Liver (tissue), 9 donors: ENCODE data around the gene POPDC3. TPM values are rescaled to one million over a fixed set of nuclear protein-coding genes. Genes with fewer than 3 reads are reported as not detected.

Source experiments
- DNase-seq: peaks from one replicate; pipeline ENCODE4 v3.0.0-alpha.2; 2017; ENCODE audit warnings: low spot score
- H3K27ac ChIP-seq, 2 donors: one replicate each; pipeline ENCODE4 v1.7.0; 2013; ENCODE audit warnings: inconsistent platforms in 2 of 2, low read length in 2 of 2, control low read depth in 1 of 2, low read depth in 1 of 2, mild to moderate bottlenecking in 1 of 2
- H3K27me3 ChIP-seq, 4 donors: one replicate each; pipeline versions ENCODE4 v1.6.1 to v1.7.0; 2013; ENCODE audit warnings: low read length in 3 of 4, inconsistent platforms in 1 of 4, mild to moderate bottlenecking in 1 of 4, moderate library complexity in 1 of 4; ENCODE audit not compliant: control insufficient read depth in 4 of 4, insufficient read depth in 4 of 4
- H3K36me3 ChIP-seq, 4 donors: one replicate each; pipeline versions ENCODE4 v1.6.1 to v1.7.0; 2013; ENCODE audit warnings: low read length in 3 of 4, mild to moderate bottlenecking in 3 of 4, low read depth in 1 of 4, moderate library complexity in 1 of 4; ENCODE audit not compliant: control insufficient read depth in 4 of 4, insufficient read depth in 3 of 4
- H3K4me1 ChIP-seq, 4 donors: one replicate each; pipeline versions ENCODE4 v1.6.1 to v1.7.0; 2013; ENCODE audit warnings: low read length in 3 of 4, mild to moderate bottlenecking in 3 of 4, moderate library complexity in 1 of 4; ENCODE audit not compliant: control insufficient read depth in 4 of 4, insufficient read depth in 4 of 4
- H3K4me3 ChIP-seq, 3 donors: one replicate each; pipeline versions ENCODE4 v1.6.1 to v1.7.0; 2013; ENCODE audit warnings: low read length in 3 of 3, control low read depth in 1 of 3, low read depth in 1 of 3, mild to moderate bottlenecking in 1 of 3
- H3K9ac ChIP-seq, 2 donors: one replicate each; pipeline ENCODE4 v1.7.0; 2013; ENCODE audit warnings: low read length in 2 of 2, mild to moderate bottlenecking in 2 of 2, moderate library complexity in 2 of 2, control low read depth in 1 of 2, low read depth in 1 of 2
- H3K9me3 ChIP-seq, 4 donors: one replicate each; pipeline versions ENCODE4 v1.6.1 to v1.7.0; 2013; ENCODE audit warnings: low read length in 3 of 4; ENCODE audit not compliant: control insufficient read depth in 4 of 4
- CTCF ChIP-seq: fragments of 150-350 bp; IDR thresholded peaks from 2 replicates; pipeline ENCODE4 v1.5.1; 2017; ENCODE audit warnings: improper control_type of control experiment, low read depth, low read length; ENCODE audit not compliant: missing input control
- EGR1 ChIP-seq, 2 donors: IDR thresholded peaks; 2 replicates each; pipeline ENCODE4 v1.6.1; 2016 to 2018; ENCODE audit warnings: antibody characterized with exemption in 2 of 2, low read depth in 2 of 2
- FOXA1 ChIP-seq: IDR thresholded peaks from 2 replicates; pipeline ENCODE4 v1.6.1; 2016; ENCODE audit warnings: antibody characterized with exemption
- FOXA2 ChIP-seq: IDR thresholded peaks from 2 replicates; pipeline ENCODE4 v1.6.1; 2016; ENCODE audit warnings: antibody characterized with exemption
- GABPA ChIP-seq, 2 donors: IDR thresholded peaks in 1 of 2; conservative IDR thresholded peaks in 1 of 2; 2 replicates each; pipeline ENCODE4 v1.6.1; 2016; ENCODE audit warnings: antibody characterized with exemption in 2 of 2, mild to moderate bottlenecking in 1 of 2, moderate library complexity in 1 of 2
- HNF4A ChIP-seq, 2 donors: conservative IDR thresholded peaks; 2 replicates each; pipeline ENCODE4 v1.6.1; 2016; ENCODE audit warnings: antibody characterized with exemption in 2 of 2, mild to moderate bottlenecking in 2 of 2
- HNF4G ChIP-seq: IDR thresholded peaks from 2 replicates; pipeline ENCODE4 v1.6.1; 2016; ENCODE audit warnings: antibody characterized with exemption
- JUND ChIP-seq, 2 donors: IDR thresholded peaks; 2 replicates each; pipeline ENCODE4 v1.6.1; 2016; ENCODE audit warnings: antibody characterized with exemption in 2 of 2
- MAX ChIP-seq: IDR thresholded peaks from 2 replicates; pipeline ENCODE4 v1.6.1; 2016; ENCODE audit warnings: antibody characterized with exemption
- NR2F2 ChIP-seq: IDR thresholded peaks from 2 replicates; pipeline ENCODE4 v1.6.1; 2016; ENCODE audit warnings: antibody characterized with exemption
- RAD21 ChIP-seq, 2 donors: IDR thresholded peaks; 2 replicates each; pipeline ENCODE4 v1.6.1; 2016; ENCODE audit warnings: antibody characterized with exemption in 2 of 2, mild to moderate bottlenecking in 2 of 2
- RXRA ChIP-seq, 2 donors: IDR thresholded peaks; 2 replicates each; pipeline ENCODE4 v1.6.1; 2017 to 2018; ENCODE audit warnings: antibody characterized with exemption in 2 of 2, mild to moderate bottlenecking in 1 of 2
- SP1 ChIP-seq: IDR thresholded peaks from 2 replicates; pipeline ENCODE4 v1.6.1; 2018; ENCODE audit warnings: antibody characterized with exemption, mild to moderate bottlenecking
- TAF1 ChIP-seq: conservative IDR thresholded peaks from 2 replicates; pipeline ENCODE4 v1.6.1; 2016; ENCODE audit warnings: antibody characterized with exemption, mild to moderate bottlenecking
- YY1 ChIP-seq: IDR thresholded peaks from 2 replicates; pipeline ENCODE4 v1.6.1; 2016; ENCODE audit warnings: antibody characterized with exemption, mild to moderate bottlenecking
- WGBS: extraction: QIAGEN DNeasy Blood & Tissue Kit; methylation state at CpG from one replicate; pipeline ENCODE4 v1.1.7; 2013; 5-methylcytosine and 5-hydroxymethylcytosine counted together
- polyA plus RNA-seq, 2 donors: library from polyadenylated mRNA; stranded (reverse) in 1 of 2; unstranded in 1 of 2; fragments of 200-250 nt in 1 of 2; fragments of >200 nt in 1 of 2; fragmentation: Nextera tagmentation in 1 of 2; extraction: Ambion mirVana in 1 of 2; gene quantifications; one replicate each; pipeline versions ENCODE4 v1.2.1 to v1.2.3, GENCODE V29; 2013 to 2015
- total RNA-seq, 2 donors: library from RNA; depleted of rRNA; stranded (reverse); fragments of >200 nt; gene quantifications; one replicate each; pipeline ENCODE4 v1.2.3, GENCODE V29; 2014
- TF ChIP-seq, protein P1 (sequence below): IDR thresholded peaks from 2 replicates; pipeline ENCODE4 v1.6.1; 2016; ENCODE audit warnings: antibody characterized with exemption
- TF ChIP-seq, protein P2 (sequence below): IDR thresholded peaks from 2 replicates; pipeline ENCODE4 v1.6.1; 2016; ENCODE audit warnings: antibody characterized with exemption
- donor health status: healthy.
- donor health status: healthy.
- donor health status: healthy.
- donor health status: healthy.
- donor health status: healthy.

POPDC3 gene
- total and polyA plus RNA-seq, 4 donors: not detected

DNA sequence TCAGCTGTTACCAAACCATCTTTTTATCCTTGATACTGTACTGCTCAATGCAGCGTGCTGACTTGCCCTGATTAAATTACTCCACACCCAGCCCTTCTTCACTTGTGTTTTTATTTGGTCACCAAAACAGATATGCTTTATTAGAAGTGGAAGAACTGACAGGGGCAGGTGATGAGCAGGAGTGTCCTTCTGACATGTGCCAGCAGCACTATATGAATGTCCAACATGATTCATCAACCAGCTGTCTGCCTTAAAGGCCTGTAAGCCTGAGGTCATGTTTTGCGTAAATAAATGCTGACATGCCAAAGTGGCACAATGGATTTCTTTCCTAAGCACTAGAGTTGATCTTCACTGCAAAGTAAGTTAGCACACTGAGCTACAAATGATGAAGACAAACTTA, 15.4 kb downstream of the POPDC3 start:
- no peak for TF ChIP-seq JUND (IDR thresholded peaks at IDR 0.05)
- no peak for TF ChIP-seq SP1
- TF ChIP-seq NR2F2: no peak
- no peak for TF ChIP-seq HNF4A (conservative IDR thresholded peaks at IDR 0.05)
- TF ChIP-seq YY1: no peak
- TF ChIP-seq, protein P1, sequence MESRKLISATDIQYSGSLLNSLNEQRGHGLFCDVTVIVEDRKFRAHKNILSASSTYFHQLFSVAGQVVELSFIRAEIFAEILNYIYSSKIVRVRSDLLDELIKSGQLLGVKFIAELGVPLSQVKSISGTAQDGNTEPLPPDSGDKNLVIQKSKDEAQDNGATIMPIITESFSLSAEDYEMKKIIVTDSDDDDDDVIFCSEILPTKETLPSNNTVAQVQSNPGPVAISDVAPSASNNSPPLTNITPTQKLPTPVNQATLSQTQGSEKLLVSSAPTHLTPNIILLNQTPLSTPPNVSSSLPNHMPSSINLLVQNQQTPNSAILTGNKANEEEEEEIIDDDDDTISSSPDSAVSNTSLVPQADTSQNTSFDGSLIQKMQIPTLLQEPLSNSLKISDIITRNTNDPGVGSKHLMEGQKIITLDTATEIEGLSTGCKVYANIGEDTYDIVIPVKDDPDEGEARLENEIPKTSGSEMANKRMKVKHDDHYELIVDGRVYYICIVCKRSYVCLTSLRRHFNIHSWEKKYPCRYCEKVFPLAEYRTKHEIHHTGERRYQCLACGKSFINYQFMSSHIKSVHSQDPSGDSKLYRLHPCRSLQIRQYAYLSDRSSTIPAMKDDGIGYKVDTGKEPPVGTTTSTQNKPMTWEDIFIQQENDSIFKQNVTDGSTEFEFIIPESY: no peak
- TF ChIP-seq CTCF: no peak
- TF ChIP-seq GABPA (IDR thresholded peaks at IDR 0.05 in 1 of 2, conservative IDR thresholded peaks at IDR 0.05 in 1 of 2): no peak
- TF ChIP-seq, protein P2, sequence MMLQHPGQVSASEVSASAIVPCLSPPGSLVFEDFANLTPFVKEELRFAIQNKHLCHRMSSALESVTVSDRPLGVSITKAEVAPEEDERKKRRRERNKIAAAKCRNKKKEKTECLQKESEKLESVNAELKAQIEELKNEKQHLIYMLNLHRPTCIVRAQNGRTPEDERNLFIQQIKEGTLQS: no peak
- TF ChIP-seq TAF1: no peak
- no peak for TF ChIP-seq HNF4G
- no peak for TF ChIP-seq RAD21 (IDR thresholded peaks at IDR 0.05)
- TF ChIP-seq FOXA1: no peak
- TF ChIP-seq MAX: no peak
- TF ChIP-seq EGR1 (IDR thresholded peaks at IDR 0.05; ENCODE audit: low read depth in 2 of 2): no peak
- TF ChIP-seq FOXA2: no peak
- no peak for TF ChIP-seq RXRA (IDR thresholded peaks at IDR 0.05)
- Histone ChIP-seq H3K27me3 (no peaks in the 10 kb centered on the region), H3K4me3 (no peak overlapping the region), H3K4me1 (no peaks in the 10 kb centered on the region), H3K9me3 (no peaks in the 10 kb centered on the region), H3K27ac (no peak overlapping the region), H3K9ac (no peak overlapping the region), H3K36me3 (no peaks in the 10 kb centered on the region)
- 86% methylated on average over 2 of the region's 2 CpGs for WGBS
- no peak for DNase-seq

GRCh38 chr6:105163183-105163582, 16.6 kb downstream of the POPDC3 start:
- TF ChIP-seq, protein P1: no peak
- TF ChIP-seq HNF4A (conservative IDR thresholded peaks at IDR 0.05): no peak
- TF ChIP-seq NR2F2: no peak
- TF ChIP-seq RXRA (IDR thresholded peaks at IDR 0.05): no peak
- no peak for TF ChIP-seq TAF1
- TF ChIP-seq FOXA2: no peak
- TF ChIP-seq SP1: no peak
- TF ChIP-seq GABPA (IDR thresholded peaks at IDR 0.05 in 1 of 2, conservative IDR thresholded peaks at IDR 0.05 in 1 of 2): no peak
- no peak for TF ChIP-seq CTCF
- Histone ChIP-seq H3K4me3 (no peak overlapping the region), H3K27ac (no peak overlapping the region), H3K9me3 (no peaks in the 10 kb centered on the region), H3K36me3 (no peaks in the 10 kb centered on the region), H3K4me1 (no peaks in the 10 kb centered on the region), H3K9ac (no peak overlapping the region), H3K27me3 (no peaks in the 10 kb centered on the region)
- no peak for DNase-seq
